ENCODE results near the gene ATF5.

The ATF5 gene

DNA sequence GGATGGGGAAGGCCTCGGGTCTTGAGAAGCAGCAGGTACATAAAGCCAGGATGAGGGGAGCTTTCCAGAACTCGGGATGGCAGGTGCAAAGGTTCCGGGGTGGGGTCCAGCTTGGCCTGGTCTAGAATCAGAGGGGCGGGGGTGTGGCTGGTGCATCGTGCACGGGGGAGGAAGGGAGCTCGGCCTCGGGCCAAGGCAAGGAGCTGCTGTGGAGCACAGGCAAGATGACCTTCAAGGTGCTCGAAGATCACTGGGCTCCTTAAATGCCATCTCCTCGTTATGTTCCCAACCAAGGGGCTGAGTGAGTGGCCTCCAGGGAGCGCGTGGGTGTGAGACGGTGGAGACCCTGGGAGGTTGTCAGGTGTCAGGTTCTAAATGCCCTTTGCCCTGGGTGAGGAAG is 48.1 kb downstream of the ATF5 start:
- no peak for FAIRE-seq

DNA sequence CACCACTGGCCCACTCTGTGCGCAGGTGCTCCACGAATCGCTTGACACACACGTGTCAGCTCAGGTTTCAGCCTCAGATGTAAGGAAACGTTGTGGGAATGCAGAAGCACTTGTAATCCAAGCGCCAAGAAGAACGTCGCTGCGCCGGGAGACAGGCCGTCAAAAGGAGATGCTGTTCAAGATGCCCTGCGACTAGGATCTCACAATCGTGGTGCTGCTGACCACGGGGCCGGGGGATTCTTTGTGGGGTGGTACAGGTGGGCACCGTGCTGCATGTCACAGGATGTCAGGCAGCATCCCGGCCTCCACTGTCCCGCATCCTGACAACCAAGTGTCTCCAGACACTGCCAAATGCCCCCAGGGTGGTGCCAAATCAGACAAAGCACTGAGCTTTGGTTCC is 48.9 kb downstream of the ATF5 start:
- FAIRE-seq: no peak

GRCh38 chr19:49978324-49978723 is 49.3 kb downstream of the ATF5 start:
- no peak for FAIRE-seq

DNA sequence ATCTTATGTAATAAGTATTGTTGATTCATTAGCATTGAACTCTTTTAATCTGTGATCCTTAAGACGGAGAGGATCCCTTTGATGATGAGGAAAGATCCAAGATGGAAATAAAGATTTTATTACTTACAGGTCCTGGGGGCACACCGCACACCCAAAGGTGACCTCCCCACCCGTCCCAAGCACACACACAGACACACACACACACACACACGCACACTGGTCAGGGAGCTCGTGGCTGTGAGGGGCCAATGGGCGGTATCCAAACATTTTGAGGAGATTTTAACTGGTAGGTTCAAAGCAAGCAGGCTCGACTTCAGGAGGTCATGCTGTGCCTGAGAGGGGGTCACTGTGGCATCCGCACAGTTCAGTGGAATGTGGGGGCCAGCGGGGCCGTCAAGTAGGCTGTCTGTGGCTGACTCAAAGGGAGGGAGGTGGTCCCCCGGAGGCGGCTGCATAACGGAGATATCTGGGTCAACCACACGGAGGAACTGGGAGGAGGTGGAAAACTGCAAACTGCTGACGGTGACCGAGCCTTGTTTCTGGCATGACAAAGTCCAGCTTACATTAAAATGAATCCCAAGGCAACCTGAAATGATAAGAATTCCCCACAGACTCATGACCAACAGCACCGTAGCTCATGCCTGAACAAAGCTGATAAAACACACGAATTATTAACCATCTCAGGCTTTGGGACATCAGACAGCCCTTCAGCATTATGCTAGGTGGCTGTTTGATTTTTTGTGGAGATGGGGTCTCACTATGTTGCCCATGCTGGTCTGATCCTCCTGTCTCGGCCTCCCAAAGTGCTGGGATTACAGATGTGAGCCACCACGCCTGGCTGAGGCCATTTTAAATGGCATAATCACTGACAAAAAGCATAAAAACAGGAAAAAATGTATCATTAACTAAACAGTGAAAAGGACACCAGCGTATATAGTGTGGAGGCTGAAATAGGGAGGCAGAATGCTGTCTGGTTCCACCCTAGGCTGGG is 52.9 kb downstream of the ATF5 start:
- no peak for FAIRE-seq
